GM12878 (cell line): Measurements from ENCODE around the gene MLPH. TPM values are rescaled to one million over a fixed set of nuclear protein-coding genes. Genes with fewer than 3 reads are reported as not detected.

Experiments
- ATAC-seq: fragments of 200-7000 bp; cut with Tn5 transposase; 3 replicates; pipeline ENCODE4 v1.9.1; 2020; ENCODE audit warnings: mild to moderate bottlenecking, moderate library complexity
- BruUV-seq: library from RNA; stranded (reverse); fragments of 400-500 nt; replicated peaks from 2 replicates; lab custom pipeline; 2021; lab: Mats Ljungman, UMichigan
- CTCF ChIA-PET: fragments of 300-600 bp; sonication (Branson Sonifier 250); formaldehyde crosslinking; extraction: SDS; loops from one replicate; lab custom pipeline; 2021; ENCODE audit warnings: inconsistent platforms; lab: Yijun Ruan, JAX
- POLR2A ChIA-PET: fragments of 350-600 bp; formaldehyde crosslinking; extraction: SDS; loops from one replicate; lab custom pipeline; 2021; ENCODE audit warnings: inconsistent platforms; lab: Charles Lee
- RAD21 ChIA-PET: fragments of 300-600 bp; sonication (Branson Sonifier 250); formaldehyde crosslinking; loops from one replicate; lab custom pipeline; 2023; ENCODE audit warnings: antibody characterized with exemption; ENCODE audit not compliant: unreplicated experiment; lab: Charles Lee
- SMC1A ChIA-PET: fragments of 300-600 bp; sonication (Branson Sonifier 250); formaldehyde crosslinking; loops from one replicate; lab custom pipeline; 2023; ENCODE audit not compliant: unreplicated experiment, uncharacterized antibody; lab: Charles Lee
- DNase-seq: peaks from one replicate; pipeline ENCODE4 v3.0.0-alpha.2; 2011; ENCODE audit warnings: low read depth, low spot score
- FAIRE-seq: peaks from 3 replicates; lab custom pipeline; 2011; peaks lifted over from hg19 to GRCh38; lab: Jason Lieb, UNC
- H2AFZ ChIP-seq: 2 replicates; pipeline ENCODE4 v1.6.0; 2011; ENCODE audit warnings: low read depth, low read length, control low read depth; ENCODE audit not compliant: control insufficient read depth
- H3K27ac ChIP-seq: 2 replicates; pipeline ENCODE4 v1.5.1; 2011; ENCODE audit warnings: control low read depth; ENCODE audit not compliant: control insufficient read depth, insufficient read depth
- H3K27me3 ChIP-seq, 2 experiments: replicated peaks in 1 of 2; 2 replicates each; pipeline versions ENCODE4 v1.6.0 to v1.6.1; 2011; ENCODE audit warnings: low read length in 1 of 2; ENCODE audit not compliant: control insufficient read depth in 2 of 2, insufficient read depth in 2 of 2
- H3K36me3 ChIP-seq, 2 experiments: 2 replicates each; pipeline ENCODE4 v1.5.1; 2011; ENCODE audit warnings: low read length in 1 of 2; ENCODE audit not compliant: control insufficient read depth in 2 of 2, insufficient read depth in 2 of 2
- H3K4me1 ChIP-seq: 2 replicates; pipeline ENCODE4 v1.6.1; 2011; ENCODE audit warnings: mild to moderate bottlenecking, low read length, moderate library complexity, mixed read lengths; ENCODE audit not compliant: control insufficient read depth, insufficient read depth
- H3K4me2 ChIP-seq: 2 replicates; pipeline ENCODE4 v1.6.0; 2011; ENCODE audit warnings: control low read depth; ENCODE audit not compliant: control insufficient read depth, insufficient read depth
- H3K4me3 ChIP-seq: fragments of 200-600 bp; sonication (generic); 2 replicates; pipeline ENCODE4 v1.5.1; 2016
- H3K79me2 ChIP-seq: 2 replicates; pipeline ENCODE4 v1.6.0; 2011; ENCODE audit warnings: low read length; ENCODE audit not compliant: control insufficient read depth, insufficient read depth
- H3K9ac ChIP-seq: 2 replicates; pipeline ENCODE4 v1.8.0; 2011; ENCODE audit warnings: low read length, control low read depth, mixed read lengths; ENCODE audit not compliant: control insufficient read depth, insufficient read depth
- H3K9me3 ChIP-seq: replicated peaks from 3 replicates; pipeline ENCODE4 v1.5.1; 2011; ENCODE audit warnings: mild to moderate bottlenecking, low read length; ENCODE audit not compliant: control insufficient read depth, insufficient read depth
- H4K20me1 ChIP-seq: 2 replicates; pipeline ENCODE4 v1.6.0; 2011; ENCODE audit not compliant: control insufficient read depth, insufficient read depth
- CUX1 ChIP-seq: IDR thresholded peaks from 2 replicates; pipeline ENCODE4 v1.6.1; 2012; ENCODE audit warnings: improper control_type of control experiment, low read depth, low read length; ENCODE audit not compliant: insufficient replicate concordance
- ETV6 ChIP-seq, 2 experiments: fragments of 450-650 bp in 1 of 2; IDR thresholded peaks in 1 of 2; conservative IDR thresholded peaks in 1 of 2; 2 replicates each; pipeline ENCODE4 v1.6.1; 2014; ENCODE audit warnings: antibody characterized with exemption in 1 of 2, borderline replicate concordance in 1 of 2, low read depth in 1 of 2, mild to moderate bottlenecking in 1 of 2, moderate library complexity in 1 of 2
- FOXM1 ChIP-seq: IDR thresholded peaks from 2 replicates; pipeline ENCODE4 v1.6.1; 2012; ENCODE audit warnings: low read depth, mild to moderate bottlenecking, inconsistent platforms, low read length, moderate library complexity
- MTA2 ChIP-seq: fragments of 450-650 bp; IDR thresholded peaks from 2 replicates; pipeline ENCODE4 v1.6.1; 2016; ENCODE audit warnings: low read depth, mild to moderate bottlenecking, moderate library complexity
- NFIC ChIP-seq: IDR thresholded peaks from 2 replicates; pipeline ENCODE4 v1.6.1; 2012; ENCODE audit warnings: low read depth, mild to moderate bottlenecking, inconsistent platforms, low read length, moderate library complexity
- SPI1 ChIP-seq: IDR thresholded peaks from 2 replicates; pipeline ENCODE4 v1.6.1; 2011; ENCODE audit warnings: low read depth, mild to moderate bottlenecking, low read length, moderate library complexity, borderline replicate concordance; ENCODE audit not compliant: insufficient read depth
- SRF ChIP-seq, 2 experiments: IDR thresholded peaks; 2 replicates each; pipeline ENCODE4 v1.6.1; 2011; ENCODE audit warnings: low read depth in 2 of 2, low read length in 2 of 2, mild to moderate bottlenecking in 1 of 2, moderate library complexity in 1 of 2
- YBX1 ChIP-seq: fragments of 450-650 bp; IDR thresholded peaks from 2 replicates; pipeline ENCODE4 v1.6.1; 2016; ENCODE audit warnings: antibody characterized with exemption
- WGBS: methylation state at CpG from one replicate; pipeline ENCODE4 v1.1.6; 2016; ENCODE audit warnings: low lambda C conversion rate; ENCODE audit not compliant: insufficient replicate concordance, insufficient coverage; ENCODE audit errors: missing lambda C conversion rate; 5-methylcytosine and 5-hydroxymethylcytosine counted together
- in situ Hi-C: fragments of 300-500 bp; cut with MboI; formaldehyde crosslinking; loops from 9 replicates; pipeline ENCODE4 v1.14.3; 2018; ENCODE audit warnings: mixed read lengths
- intact Hi-C: fragments of 100-400 bp; cut with micrococcal nuclease; formaldehyde crosslinking; loops from one replicate; pipeline ENCODE4 v1.14.2; 2022; ENCODE audit not compliant: unreplicated experiment
- polyA plus RNA-seq, 11 experiments: library from polyadenylated mRNA; depleted of rRNA in 4 of 11; unstranded in 6 of 11; stranded (reverse) in 5 of 11; fragments of >200 nt; fragmentation: Nextera tagmentation in 4 of 11; fragmentation: Illumina TruSeq in 1 of 11; extraction: Ambion mirVana in 4 of 11; extraction: Trizol in 1 of 11; gene quantifications; 1 replicate in 1 of 11; 2 replicates in 10 of 11; pipeline versions ENCODE4 v1.2.1 to v1.2.3, GENCODE V29; 2011 to 2016; ENCODE audit warnings: inconsistent platforms in 2 of 11, missing spikeins in 2 of 11, low read depth in 1 of 11
- total RNA-seq, 4 experiments: library from RNA; depleted of rRNA in 3 of 4; stranded (reverse); fragments of >200 nt in 3 of 4; fragmentation: Illumina TruSeq in 1 of 4; extraction: Trizol in 1 of 4; gene quantifications; 2 replicates each; pipeline versions ENCODE4 v1.2.1 to v1.2.3, GENCODE V29; 2013 to 2021
- TF ChIP-seq, protein P1 (sequence below): fragments of 450-650 bp; IDR thresholded peaks from 2 replicates; pipeline ENCODE4 v1.6.1; 2017; ENCODE audit warnings: borderline replicate concordance
- TF ChIP-seq, protein P2 (sequence below): fragments of 450-650 bp; IDR thresholded peaks from 2 replicates; pipeline ENCODE4 v1.6.1; 2017; ENCODE audit warnings: mild to moderate bottlenecking, moderate library complexity

MLPH gene
- total and polyA plus RNA-seq, 10 of the 15 experiments (the other 5 are each of a cell fraction or from before 2014, with no cell fraction given), result 0.16 to 0.85 TPM; not detected in 8

- no TSS peak for BruUV-seq
- H3K36me3 ChIP-seq, result no peaks in the 10 kb centered on the region
- H2AFZ ChIP-seq, result no peak overlapping the region
- no peak for TF ChIP-seq NFIC
- TF ChIP-seq, protein P1, sequence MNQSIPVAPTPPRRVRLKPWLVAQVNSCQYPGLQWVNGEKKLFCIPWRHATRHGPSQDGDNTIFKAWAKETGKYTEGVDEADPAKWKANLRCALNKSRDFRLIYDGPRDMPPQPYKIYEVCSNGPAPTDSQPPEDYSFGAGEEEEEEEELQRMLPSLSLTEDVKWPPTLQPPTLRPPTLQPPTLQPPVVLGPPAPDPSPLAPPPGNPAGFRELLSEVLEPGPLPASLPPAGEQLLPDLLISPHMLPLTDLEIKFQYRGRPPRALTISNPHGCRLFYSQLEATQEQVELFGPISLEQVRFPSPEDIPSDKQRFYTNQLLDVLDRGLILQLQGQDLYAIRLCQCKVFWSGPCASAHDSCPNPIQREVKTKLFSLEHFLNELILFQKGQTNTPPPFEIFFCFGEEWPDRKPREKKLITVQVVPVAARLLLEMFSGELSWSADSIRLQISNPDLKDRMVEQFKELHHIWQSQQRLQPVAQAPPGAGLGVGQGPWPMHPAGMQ, result no peak
- no peak for TF ChIP-seq FOXM1
- no peak for TF ChIP-seq SPI1
- no peak for TF ChIP-seq YBX1
- no peak for TF ChIP-seq ETV6 (conservative IDR thresholded peaks at IDR 0.05 in 1 of 2, IDR thresholded peaks at IDR 0.05 in 1 of 2; ENCODE audit: borderline replicate concordance in 1 of 2, low read depth in 1 of 2)
- no peak for TF ChIP-seq CUX1
- TF ChIP-seq MTA2, result no peak
- no peak for TF ChIP-seq SRF (IDR thresholded peaks at IDR 0.05; ENCODE audit: low read depth in 2 of 2, low read length in 2 of 2)
- TF ChIP-seq, protein P2, sequence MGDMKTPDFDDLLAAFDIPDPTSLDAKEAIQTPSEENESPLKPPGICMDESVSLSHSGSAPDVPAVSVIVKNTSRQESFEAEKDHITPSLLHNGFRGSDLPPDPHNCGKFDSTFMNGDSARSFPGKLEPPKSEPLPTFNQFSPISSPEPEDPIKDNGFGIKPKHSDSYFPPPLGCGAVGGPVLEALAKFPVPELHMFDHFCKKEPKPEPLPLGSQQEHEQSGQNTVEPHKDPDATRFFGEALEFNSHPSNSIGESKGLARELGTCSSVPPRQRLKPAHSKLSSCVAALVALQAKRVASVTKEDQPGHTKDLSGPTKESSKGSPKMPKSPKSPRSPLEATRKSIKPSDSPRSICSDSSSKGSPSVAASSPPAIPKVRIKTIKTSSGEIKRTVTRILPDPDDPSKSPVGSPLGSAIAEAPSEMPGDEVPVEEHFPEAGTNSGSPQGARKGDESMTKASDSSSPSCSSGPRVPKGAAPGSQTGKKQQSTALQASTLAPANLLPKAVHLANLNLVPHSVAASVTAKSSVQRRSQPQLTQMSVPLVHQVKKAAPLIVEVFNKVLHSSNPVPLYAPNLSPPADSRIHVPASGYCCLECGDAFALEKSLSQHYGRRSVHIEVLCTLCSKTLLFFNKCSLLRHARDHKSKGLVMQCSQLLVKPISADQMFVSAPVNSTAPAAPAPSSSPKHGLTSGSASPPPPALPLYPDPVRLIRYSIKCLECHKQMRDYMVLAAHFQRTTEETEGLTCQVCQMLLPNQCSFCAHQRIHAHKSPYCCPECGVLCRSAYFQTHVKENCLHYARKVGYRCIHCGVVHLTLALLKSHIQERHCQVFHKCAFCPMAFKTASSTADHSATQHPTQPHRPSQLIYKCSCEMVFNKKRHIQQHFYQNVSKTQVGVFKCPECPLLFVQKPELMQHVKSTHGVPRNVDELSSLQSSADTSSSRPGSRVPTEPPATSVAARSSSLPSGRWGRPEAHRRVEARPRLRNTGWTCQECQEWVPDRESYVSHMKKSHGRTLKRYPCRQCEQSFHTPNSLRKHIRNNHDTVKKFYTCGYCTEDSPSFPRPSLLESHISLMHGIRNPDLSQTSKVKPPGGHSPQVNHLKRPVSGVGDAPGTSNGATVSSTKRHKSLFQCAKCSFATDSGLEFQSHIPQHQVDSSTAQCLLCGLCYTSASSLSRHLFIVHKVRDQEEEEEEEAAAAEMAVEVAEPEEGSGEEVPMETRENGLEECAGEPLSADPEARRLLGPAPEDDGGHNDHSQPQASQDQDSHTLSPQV, result no peak
Measured at GRCh38 chr2:237485304-237485703, 1.7 kb upstream of the MLPH start.

More at GRCh38 chr2:237485304-237485703, 1.7 kb upstream of the MLPH start:
- H3K9ac ChIP-seq, result no peak overlapping the region
- no peak for ATAC-seq
- H3K9me3 ChIP-seq, result no peaks in the 10 kb centered on the region; the same call in 2 of the 3 replicates
- no peak for DNase-seq
- FAIRE-seq, result no peak
- H3K79me2 ChIP-seq, result no peaks in the 10 kb centered on the region
- no peak overlapping the region for H3K4me2 ChIP-seq
- H3K4me3 ChIP-seq, result no peak overlapping the region
- H3K27me3 ChIP-seq, result peaks cover 6 to 17% of the 10 kb centered on the region in 2 experiments; a peak in 2 of 4 replicates
- CTCF ChIA-PET, result no interaction called here
- H3K27ac ChIP-seq, result no peak overlapping the region
- no peaks in the 10 kb centered on the region for H3K4me1 ChIP-seq
- no peaks in the 10 kb centered on the region for H4K20me1 ChIP-seq
- intact Hi-C loops, result no loop called here
- in situ Hi-C loops, result no loop called here
- RAD21 ChIA-PET, result no interaction called here
- POLR2A ChIA-PET, result no interaction called here
- WGBS, result 37% methylated on average over 1 of the region's 1 CpG
- SMC1A ChIA-PET, result no interaction called here
